GM19438 (cell line): ENCODE results near the gene PARD6G.
"Not testable (repeated sequence)": the region's sequence is repeated elsewhere in the genome, so short reads cannot be mapped to it uniquely, and the experiment has no call there.

Experiments used
- ATAC-seq: cut with Tn5 transposase; IDR thresholded peaks from one replicate; pipeline ENCODE4 v1.9.1; 2021; ENCODE audit warnings: low read depth; ENCODE audit not compliant: unreplicated experiment

The PARD6G gene

GRCh38 chr18:80241919-80242777, 5.2 kb downstream of the PARD6G start:
- no peak for ATAC-seq

DNA sequence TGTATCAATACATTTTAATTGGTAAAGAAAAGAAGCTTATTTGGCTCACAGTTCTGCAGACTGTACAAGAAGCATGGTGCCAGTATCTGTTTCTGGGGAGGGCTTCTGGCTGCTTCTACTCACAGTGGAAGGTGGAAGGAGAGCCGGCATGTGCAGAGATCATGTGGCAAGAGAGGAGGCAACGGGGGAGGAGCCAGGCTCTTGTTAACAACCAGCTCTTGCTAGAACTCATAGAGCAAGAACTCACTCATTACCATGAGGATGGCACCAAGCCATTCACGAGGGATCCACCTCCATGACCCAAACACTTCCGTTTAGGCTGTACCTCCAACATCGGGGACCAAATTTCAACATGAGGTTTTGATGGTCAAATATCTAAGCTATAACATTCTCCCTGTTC, 7.5 kb downstream of the PARD6G start:
- ATAC-seq = no peak

- no peak for ATAC-seq
These were observed 8.6 kb downstream of the PARD6G start for GRCh38 chr18:80238651-80239260.

- ATAC-seq = not testable (repeated sequence)
These were observed 9.8 kb downstream of the PARD6G start for GRCh38 chr18:80237519-80237918.

- no peak for ATAC-seq
These were observed 12.9 kb downstream of the PARD6G start for GRCh38 chr18:80234398-80234797.

DNA sequence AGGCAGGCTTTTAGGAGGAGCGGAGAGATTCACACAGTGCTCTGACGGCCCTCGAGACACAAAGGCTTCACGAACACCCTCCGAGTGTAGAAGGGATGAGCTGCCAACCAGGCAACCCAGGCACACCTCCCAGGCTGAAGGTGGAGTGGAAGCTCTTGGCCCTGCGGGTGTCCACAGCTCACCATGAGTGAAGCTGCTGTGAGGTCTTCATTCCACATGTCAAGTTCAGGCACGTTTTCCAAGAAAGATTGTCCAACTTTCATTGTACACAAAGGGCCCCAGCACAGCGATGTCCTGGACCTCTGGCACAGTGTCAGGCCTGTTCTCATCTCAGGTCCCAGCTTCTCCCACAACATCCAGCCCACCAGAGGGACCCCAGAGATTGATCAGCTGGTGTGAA, 13.4 kb downstream of the PARD6G start:
- no peak for ATAC-seq

DNA sequence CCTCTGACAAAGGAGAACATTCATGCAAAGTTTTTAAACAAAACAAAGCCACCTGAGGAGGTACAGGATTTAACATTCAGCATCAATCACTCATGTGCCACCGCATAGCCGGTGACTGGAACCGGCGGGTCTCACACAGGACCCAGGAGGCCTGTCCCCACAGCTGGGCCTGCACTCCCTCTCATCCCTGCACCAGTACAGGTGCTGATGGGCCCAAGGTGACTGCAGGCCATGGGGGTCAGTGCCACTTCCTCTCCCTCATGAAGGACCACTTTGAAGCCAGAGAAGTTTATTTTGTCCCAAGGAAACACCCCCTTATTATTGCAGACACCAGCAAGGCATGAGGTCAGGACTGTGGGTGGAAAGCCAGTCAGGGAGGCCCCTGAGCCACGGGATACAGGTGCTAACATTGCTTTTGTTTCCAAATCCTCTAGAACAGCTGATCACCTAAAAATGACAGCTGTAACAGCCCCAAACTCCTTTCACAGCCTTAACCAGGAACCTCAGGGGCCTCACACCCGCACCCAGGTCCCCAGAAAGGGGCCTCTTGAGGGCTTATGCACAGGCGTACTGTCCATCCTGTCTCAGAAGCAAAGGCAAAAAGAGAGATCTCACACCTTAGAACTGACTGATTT, 14.0 kb downstream of the PARD6G start:
- ATAC-seq = no peak

DNA sequence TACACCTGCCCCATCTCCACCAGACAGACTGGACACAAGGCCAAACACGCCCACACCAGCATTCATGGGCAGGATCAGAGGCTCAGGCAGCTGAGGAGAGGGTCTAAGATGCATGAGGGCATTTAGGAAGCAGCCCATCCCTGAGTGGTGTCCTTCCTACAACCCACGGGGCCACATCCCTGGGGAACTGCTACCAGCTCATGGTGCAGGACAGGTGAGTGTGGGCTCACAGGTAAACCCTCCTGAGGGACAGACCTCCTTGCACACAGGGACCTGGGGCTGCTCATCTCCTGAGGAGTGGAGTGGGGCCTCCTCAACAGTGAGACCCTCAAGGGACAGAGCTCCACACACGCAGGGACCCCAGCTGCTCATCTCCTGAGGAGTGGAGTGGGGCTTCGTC, 14.6 kb downstream of the PARD6G start:
- no peak for ATAC-seq

DNA sequence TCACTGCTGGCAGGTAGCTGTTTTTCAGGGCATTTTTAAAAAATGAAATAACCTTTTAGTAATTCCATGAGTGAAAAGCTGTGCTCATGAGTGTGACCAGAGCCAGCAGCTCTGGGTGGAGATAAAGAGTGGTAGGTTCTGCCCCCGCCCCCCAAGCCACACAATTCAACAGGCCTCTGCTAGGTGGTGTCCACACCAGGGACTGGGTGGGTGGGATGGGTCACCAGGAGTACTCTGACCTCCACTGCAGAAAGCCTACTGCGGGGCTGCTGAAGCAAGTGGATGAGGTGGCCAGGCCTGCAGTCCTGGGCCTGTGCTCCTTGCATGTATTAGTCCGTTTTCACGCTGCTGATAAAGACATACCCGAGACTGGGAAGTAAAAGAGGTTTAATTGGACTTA, 15.3 kb downstream of the PARD6G start:
- no peak for ATAC-seq

- no peak for ATAC-seq
These were observed 15.7 kb downstream of the PARD6G start for GRCh38 chr18:80231616-80232015.

DNA sequence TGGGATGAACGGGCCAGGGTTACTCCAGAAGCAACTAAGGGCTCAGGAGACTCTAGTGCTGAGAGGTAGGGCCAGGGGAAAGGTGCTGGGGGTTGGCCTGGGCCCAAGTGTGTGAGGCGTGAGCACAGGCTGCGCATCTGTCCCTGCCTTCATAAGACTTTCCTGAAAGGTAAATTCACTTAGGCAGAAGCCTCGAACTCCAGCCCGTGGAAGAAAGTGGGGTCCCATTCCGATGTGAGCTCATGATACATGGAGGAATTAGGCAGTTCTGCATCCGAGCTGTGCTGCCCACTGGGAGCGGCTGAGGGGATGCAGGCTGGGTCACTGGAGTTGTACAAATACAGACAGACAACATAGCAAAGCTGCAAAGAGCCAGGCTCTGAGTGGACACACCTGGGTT, 16.2 kb downstream of the PARD6G start:
- no peak for ATAC-seq

DNA sequence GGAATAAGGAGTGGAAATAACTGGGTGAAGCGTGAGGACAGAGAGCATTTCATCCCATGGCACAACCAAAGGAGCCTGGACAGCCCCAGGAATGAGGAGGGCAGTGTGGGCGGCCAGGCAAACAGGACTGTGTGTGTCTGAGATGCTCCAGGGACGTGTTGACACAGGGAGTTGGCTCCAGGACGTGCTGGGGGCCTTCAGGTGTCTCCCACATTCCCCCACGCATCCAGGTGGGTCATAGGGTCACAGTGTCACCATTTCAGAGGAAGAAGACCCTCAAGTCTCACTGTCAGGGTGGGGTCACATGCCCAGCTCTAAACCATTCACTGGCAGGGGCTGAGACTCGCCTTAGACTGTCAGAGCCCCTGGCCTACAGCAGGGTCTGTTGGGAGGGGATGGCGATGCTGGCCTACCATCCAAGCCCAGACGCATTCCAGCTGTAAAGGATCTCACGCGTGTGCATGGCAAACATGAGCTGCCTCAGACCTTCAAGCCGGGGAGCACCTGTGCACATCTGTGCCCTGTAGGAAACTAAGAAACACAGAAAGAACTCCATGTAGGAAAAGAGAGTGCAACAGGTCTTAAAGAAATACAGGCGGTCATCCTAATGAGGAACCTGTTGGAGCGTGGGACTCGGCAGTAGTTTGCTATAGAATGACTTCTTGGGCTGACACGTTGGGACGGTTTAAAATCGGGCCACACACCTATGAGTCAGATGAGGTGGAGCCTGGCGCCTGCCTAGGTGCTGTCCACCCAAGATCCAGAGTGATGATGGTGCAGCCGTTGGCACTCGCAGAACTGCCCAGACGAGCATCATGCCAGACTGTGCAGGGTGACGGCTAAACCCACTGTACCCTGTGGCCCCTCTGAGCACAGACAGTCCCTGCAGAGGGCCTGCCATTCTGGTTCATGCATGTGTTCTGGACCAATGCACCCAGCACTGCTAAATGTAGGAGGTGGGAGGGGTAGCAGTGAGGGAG, 17.3 kb downstream of the PARD6G start:
- no peak for ATAC-seq

DNA sequence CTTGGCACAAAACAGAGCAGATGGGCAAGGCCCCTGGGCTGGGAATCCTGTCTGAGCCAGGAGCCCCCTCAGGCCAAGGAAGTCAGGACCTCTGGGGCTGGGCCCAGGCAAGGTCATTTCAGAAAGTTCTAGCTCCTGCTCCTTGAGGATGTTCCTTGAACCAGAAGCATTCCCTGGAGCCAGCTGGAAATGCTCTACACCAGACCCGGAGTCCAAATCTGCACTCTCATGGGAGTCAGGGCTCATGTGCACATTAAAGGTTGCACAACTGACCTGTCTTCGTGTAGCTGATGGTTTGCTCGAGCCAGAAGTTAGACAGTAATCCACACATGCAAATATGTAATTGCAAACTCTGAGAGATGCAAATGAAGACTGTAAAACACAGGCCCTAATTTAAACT, 18.0 kb downstream of the PARD6G start:
- ATAC-seq = no peak

- no peak for ATAC-seq
These were observed 19.1 kb downstream of the PARD6G start for GRCh38 chr18:80228051-80228848.

GRCh38 chr18:80227472-80227871, 19.8 kb downstream of the PARD6G start:
- ATAC-seq = no peak

- ATAC-seq = no peak
These were observed 21.6 kb downstream of the PARD6G start for GRCh38 chr18:80225685-80226084.

GRCh38 chr18:80223581-80224148, 23.6 kb downstream of the PARD6G start:
- no peak for ATAC-seq

GRCh38 chr18:80219488-80219887, 27.8 kb downstream of the PARD6G start:
- ATAC-seq = not testable (repeated sequence)
